ENCODE measurements around the gene PAF1. TPM values are rescaled to one million over a fixed set of nuclear protein-coding genes. Genes with fewer than 3 reads are reported as not detected.

PAF1 gene
- total RNA-seq, 1 donor from 2014 or later, result 36.2 TPM

DNA sequence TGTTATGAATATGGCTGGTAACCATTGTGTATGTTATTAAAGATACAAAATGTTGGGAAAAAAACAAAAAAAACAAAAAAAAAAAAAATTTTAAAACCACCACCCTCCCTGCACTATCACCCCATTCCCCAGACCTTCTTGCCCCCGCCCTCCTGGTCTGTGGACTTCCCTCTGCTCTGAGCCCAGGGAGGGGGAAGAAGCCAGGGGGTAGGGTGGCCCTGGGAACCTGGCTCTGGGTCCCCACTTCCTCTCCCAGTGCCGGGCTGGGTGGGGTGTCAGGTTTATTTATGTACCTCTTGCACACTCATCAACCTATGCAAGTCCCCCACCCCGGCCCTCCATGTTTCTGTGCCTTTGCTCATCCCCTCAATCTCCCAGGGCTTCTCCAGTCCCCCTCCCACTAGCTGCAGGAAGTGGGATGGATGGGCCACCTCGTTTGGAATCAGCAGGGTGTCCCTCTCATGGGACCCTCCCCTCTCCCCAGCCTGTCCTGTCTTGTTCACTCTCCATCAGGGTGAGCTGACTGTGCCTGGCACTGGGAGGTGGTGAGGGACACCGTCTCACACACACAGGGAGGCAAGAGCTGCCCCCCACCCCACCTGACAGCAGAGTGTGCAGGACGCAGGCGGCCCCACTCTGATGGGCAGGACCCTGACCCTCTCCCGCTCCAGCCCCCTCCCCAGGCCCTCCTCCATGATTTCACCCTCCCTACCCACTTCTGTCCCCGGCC is 5.9 kb downstream of the PAF1 start:
- no peak overlapping the region for H3K27ac Mint-ChIP-seq (ENCODE audit: unreplicated experiment)
- no peak overlapping the region for H3K4me3 Mint-ChIP-seq (ENCODE audit: unreplicated experiment)
- DNase-seq, result no peak

DNA sequence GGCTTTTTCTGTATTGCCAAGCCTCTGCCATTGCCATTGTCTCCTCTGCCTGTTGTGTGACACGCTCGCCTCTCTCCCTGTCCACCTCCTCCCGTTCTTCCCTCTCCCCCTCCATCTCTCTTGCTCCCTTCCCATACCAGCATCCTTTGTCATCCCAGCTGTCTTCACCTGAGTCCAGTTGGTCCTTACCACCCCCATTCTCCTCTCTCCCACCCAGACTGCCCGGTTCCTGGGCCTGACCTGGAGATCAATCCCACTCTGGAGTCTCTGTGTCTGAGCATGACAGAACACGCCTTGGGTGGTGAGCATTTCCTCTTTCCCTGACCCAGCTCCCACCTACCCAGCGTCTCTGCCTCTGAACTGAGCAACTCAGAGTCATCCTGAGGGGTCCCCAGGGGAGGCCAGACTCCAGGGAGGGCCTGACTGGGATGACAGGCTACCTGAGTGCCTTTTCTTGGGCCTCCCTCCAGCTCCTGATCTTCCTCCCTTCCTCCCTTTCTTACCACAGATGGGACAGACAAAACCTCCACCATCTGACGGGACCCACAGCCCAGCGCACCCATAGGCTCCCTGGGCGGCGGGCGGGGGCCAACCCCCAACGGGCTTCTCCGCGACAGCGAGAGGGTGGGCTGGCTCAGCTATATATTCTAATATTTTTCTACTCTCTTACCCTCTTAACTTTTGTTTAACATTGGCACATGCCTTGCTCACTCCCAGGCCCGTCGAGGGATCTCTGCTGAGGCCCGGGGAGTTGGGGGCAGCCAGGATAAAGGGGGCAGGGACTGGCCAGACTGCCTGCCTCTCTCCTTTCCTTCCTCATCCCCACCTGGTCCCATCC is 7.7 kb downstream of the PAF1 start:
- H3K4me1 Mint-ChIP-seq (ENCODE audit: low read depth, unreplicated experiment), result no peaks in the 10 kb centered on the region
- H3K36me3 Mint-ChIP-seq (ENCODE audit: unreplicated experiment), result peaks cover 5% of the 10 kb centered on the region
- no peak overlapping the region for H3K4me3 Mint-ChIP-seq (ENCODE audit: unreplicated experiment)
- no peaks in the 10 kb centered on the region for H3K27me3 Mint-ChIP-seq (ENCODE audit: unreplicated experiment)
- H3K27ac Mint-ChIP-seq (ENCODE audit: unreplicated experiment), result no peak overlapping the region
- DNase-seq, result no peak
- H3K9me3 Mint-ChIP-seq (ENCODE audit: unreplicated experiment), result peaks cover 3% of the 10 kb centered on the region
- TF ChIP-seq, protein P1, sequence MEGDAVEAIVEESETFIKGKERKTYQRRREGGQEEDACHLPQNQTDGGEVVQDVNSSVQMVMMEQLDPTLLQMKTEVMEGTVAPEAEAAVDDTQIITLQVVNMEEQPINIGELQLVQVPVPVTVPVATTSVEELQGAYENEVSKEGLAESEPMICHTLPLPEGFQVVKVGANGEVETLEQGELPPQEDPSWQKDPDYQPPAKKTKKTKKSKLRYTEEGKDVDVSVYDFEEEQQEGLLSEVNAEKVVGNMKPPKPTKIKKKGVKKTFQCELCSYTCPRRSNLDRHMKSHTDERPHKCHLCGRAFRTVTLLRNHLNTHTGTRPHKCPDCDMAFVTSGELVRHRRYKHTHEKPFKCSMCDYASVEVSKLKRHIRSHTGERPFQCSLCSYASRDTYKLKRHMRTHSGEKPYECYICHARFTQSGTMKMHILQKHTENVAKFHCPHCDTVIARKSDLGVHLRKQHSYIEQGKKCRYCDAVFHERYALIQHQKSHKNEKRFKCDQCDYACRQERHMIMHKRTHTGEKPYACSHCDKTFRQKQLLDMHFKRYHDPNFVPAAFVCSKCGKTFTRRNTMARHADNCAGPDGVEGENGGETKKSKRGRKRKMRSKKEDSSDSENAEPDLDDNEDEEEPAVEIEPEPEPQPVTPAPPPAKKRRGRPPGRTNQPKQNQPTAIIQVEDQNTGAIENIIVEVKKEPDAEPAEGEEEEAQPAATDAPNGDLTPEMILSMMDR (IDR thresholded peaks at IDR 0.05; ENCODE audit: partially characterized antibody, unreplicated experiment), result no peak

More for the DNA sequence above, 5.9 kb downstream of the PAF1 start:
- no peaks in the 10 kb centered on the region for H3K4me1 Mint-ChIP-seq (ENCODE audit: low read depth, unreplicated experiment)
- no peaks in the 10 kb centered on the region for H3K36me3 Mint-ChIP-seq (ENCODE audit: unreplicated experiment)
- H3K9me3 Mint-ChIP-seq (ENCODE audit: unreplicated experiment), result peaks cover 3% of the 10 kb centered on the region
- H3K27me3 Mint-ChIP-seq (ENCODE audit: unreplicated experiment), result no peaks in the 10 kb centered on the region
- TF ChIP-seq, protein P1 (IDR thresholded peaks at IDR 0.05; ENCODE audit: partially characterized antibody, unreplicated experiment), result no peak

DNA sequence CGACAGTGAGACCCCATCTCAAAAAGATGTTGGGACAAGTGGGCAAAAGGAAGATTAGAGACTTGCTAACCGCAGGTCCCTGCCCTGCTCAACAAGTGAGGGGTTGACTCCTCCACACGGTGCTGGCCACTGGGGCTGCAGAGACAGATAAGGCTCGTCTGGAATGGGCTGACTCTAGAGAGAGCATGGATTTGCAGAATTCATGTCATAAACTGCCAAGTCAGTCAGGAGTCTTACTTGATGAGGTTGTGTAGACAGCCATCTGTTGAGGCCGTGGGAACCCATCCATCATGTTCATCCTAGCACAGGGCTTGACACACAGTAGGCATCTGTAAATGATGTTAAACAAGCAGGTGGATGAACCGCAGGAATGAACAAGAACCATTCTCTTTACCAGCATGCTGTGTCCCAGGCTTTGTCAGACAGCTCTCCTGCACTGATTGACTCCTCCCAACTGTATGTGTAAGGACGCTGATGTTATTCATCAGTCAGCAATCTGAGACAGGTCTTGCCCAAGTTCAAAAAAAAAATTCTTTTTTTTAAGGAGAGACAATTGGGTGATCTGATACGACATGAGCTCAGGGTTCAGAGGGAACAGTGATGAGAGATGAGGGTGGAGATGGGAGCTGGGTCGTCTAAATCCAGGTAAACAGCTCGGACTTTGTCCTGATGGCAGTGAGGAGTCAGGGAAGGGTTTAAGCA is 8.8 kb downstream of the PAF1 start:
- H3K4me3 Mint-ChIP-seq (ENCODE audit: unreplicated experiment), result peak overlapping the region; percentile 22
- peaks cover 6% of the 10 kb centered on the region for H3K36me3 Mint-ChIP-seq (ENCODE audit: unreplicated experiment)
- H3K27ac Mint-ChIP-seq (ENCODE audit: unreplicated experiment), result no peak overlapping the region

DNA sequence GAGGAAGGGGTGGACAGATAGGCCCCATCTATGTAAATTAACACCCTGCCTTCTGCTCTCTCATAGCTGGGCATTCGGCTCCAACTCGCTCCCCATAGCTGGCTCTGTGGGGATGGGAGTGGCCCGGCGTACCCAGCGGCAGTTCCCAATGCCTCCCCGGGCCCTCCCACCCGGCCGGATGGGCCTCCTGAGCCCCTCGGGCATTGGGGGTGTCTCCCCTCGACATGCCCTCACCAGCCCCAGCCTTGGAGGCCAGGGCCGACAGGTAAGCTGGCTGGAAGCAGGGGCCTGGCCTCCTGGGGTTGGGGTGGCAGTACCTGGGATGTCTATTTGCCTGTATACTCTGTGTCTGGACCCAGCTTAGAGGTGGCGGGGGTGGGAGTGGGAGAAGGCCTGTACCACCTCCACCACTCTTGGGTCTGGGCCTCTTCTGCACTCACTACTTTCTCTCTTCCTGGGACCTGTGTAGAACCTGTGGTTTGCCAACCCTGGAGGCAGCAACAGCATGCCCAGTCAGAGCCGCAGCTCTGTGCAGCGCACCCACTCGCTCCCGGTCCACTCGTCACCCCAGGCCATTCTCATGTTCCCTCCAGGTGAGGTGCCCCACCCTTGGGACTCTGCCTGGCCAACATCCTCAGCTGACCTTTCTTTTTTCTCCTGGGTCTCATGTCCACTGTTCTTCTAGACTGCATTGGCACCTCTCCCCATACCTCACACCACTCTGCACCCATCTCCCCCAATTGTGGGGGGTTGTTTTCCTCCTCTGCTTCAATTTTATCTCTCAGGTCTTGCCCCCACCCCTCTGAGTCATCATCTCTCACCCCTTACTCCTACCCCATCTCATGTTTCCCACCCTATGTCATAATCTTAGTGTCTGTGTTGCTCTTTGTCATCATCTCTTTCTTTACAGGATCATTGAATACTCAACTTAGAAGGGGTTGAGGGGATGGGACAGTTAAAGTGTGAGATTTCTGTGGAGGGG is 10.1 kb downstream of the PAF1 start:
- peaks cover 10% of the 10 kb centered on the region for H3K36me3 Mint-ChIP-seq (ENCODE audit: unreplicated experiment)
- H3K27ac Mint-ChIP-seq (ENCODE audit: unreplicated experiment), result no peak overlapping the region
- no peak for DNase-seq
- TF ChIP-seq, protein P1 (IDR thresholded peaks at IDR 0.05; ENCODE audit: partially characterized antibody, unreplicated experiment), result no peak
- H3K9me3 Mint-ChIP-seq (ENCODE audit: unreplicated experiment), result peaks cover 4% of the 10 kb centered on the region
- no peaks in the 10 kb centered on the region for H3K4me1 Mint-ChIP-seq (ENCODE audit: low read depth, unreplicated experiment)
- H3K27me3 Mint-ChIP-seq (ENCODE audit: unreplicated experiment), result peaks cover 2% of the 10 kb centered on the region
- H3K4me3 Mint-ChIP-seq (ENCODE audit: unreplicated experiment), result no peak overlapping the region

More for the DNA sequence above, 8.8 kb downstream of the PAF1 start:
- peaks cover under 1% of the 10 kb centered on the region for H3K27me3 Mint-ChIP-seq (ENCODE audit: unreplicated experiment)
- DNase-seq, result no peak
- TF ChIP-seq, protein P1 (IDR thresholded peaks at IDR 0.05; ENCODE audit: partially characterized antibody, unreplicated experiment), result no peak
- peaks cover 3% of the 10 kb centered on the region for H3K9me3 Mint-ChIP-seq (ENCODE audit: unreplicated experiment)
- no peaks in the 10 kb centered on the region for H3K4me1 Mint-ChIP-seq (ENCODE audit: low read depth, unreplicated experiment)

Data from glutamatergic neuron (in vitro differentiated cells).